ENCODE measurements around the gene PCDHA9.
"Not testable (repeated sequence)": the region's sequence is repeated elsewhere in the genome, so short reads cannot be mapped to it uniquely, and the experiment has no call there.

Gene PCDHA9

GRCh38 chr5:140848139-140849102 lies at the start of gene PCDHA9:
PCDHA9 (plus strand) TSS chr5:140848382; CDS start chr5:140848496, 114 bp downstream.
- H3K27ac ChIP-seq, result not testable (repeated sequence)

- H3K27ac ChIP-seq, result no peak within 1 kb of the TSS
These were observed 47.2 kb upstream of the PCDHA9 start, which contains the start of gene PCDHA3 for GRCh38 chr5:140800816-140801493. PCDHA3 (plus strand) TSS chr5:140801057.

GRCh38 chr5:140801494-140801841 lies 46.7 kb upstream of the PCDHA9 start:
- no peak overlapping the region for H3K27ac ChIP-seq

More at GRCh38 chr5:140800816-140801493, 47.2 kb upstream of the PCDHA9 start, which contains the start of gene PCDHA3:
- peak; percentile 40 for TF ChIP-seq CTCF (conservative IDR thresholded peaks at IDR 0.05)

GRCh38 chr5:140802381-140802780 lies 45.8 kb upstream of the PCDHA9 start:
- H3K27ac ChIP-seq, result not testable (repeated sequence)

More at GRCh38 chr5:140801494-140801841, 46.7 kb upstream of the PCDHA9 start:
- no peak for TF ChIP-seq CTCF (conservative IDR thresholded peaks at IDR 0.05)

- no peak overlapping the region for H3K27ac ChIP-seq
- TF ChIP-seq CTCF (conservative IDR thresholded peaks at IDR 0.05), result no peak
These were observed 45.4 kb upstream of the PCDHA9 start for GRCh38 chr5:140802781-140803271.

GRCh38 chr5:140806834-140807775 lies 41.1 kb upstream of the PCDHA9 start, which contains the start of gene PCDHA4:
PCDHA4 (plus strand) TSS chr5:140807068.
- H3K27ac ChIP-seq, result no peak within 1 kb of the TSS
- peak; percentile 42 for TF ChIP-seq CTCF (conservative IDR thresholded peaks at IDR 0.05)

GRCh38 chr5:140808241-140808888 lies 39.8 kb upstream of the PCDHA9 start:
- H3K27ac ChIP-seq, result not testable (repeated sequence)

- H3K27ac ChIP-seq, result no peak overlapping the region
- no peak for TF ChIP-seq CTCF (conservative IDR thresholded peaks at IDR 0.05)
These were observed 39.3 kb upstream of the PCDHA9 start for GRCh38 chr5:140808889-140809291.

Data from VCaP (cell line).